T-cell (primary cell): Measurements from ENCODE around the gene OXT. TPM values are rescaled to one million over a fixed set of nuclear protein-coding genes. Genes with fewer than 3 reads are reported as not detected.
"Not testable (repeated sequence)": the region's sequence is repeated elsewhere in the genome, so short reads cannot be mapped to it uniquely, and the experiment has no call there.

ENCODE experiments used
- ATAC-seq, 4 experiments: fragments of 200-7000 bp in 3 of 4; fragments of 150-1000 bp in 1 of 4; cut with Tn5 transposase; replicated peaks in 1 of 4; 1 replicate in 3 of 4; 2 replicates in 1 of 4; pipeline ENCODE4 v1.10.0; 2021; ENCODE audit warnings: moderate library complexity in 3 of 4, mild to moderate bottlenecking in 2 of 4, moderate number of reproducible peaks in 1 of 4
- CTCF ChIA-PET, 2 donors: fragments of 300-600 bp; sonication (Branson Sonifier 250); formaldehyde crosslinking; loops; one replicate each; lab custom pipeline; 2022; ENCODE audit warnings: antibody characterized with exemption in 2 of 2; lab: Charles Lee
- POLR2A ChIA-PET, 2 donors: fragments of 300-600 bp; sonication (Branson Sonifier 250); formaldehyde crosslinking; loops; one replicate each; lab custom pipeline; 2022; ENCODE audit warnings: antibody characterized with exemption in 2 of 2; lab: Charles Lee
- DNase-seq, 35 experiments: peaks; one replicate each; pipeline versions ENCODE4 v3.0.0 to v3.0.0-alpha.2; 2013 to 2023
- H3K27ac ChIP-seq: one replicate; pipeline ENCODE4 v1.5.1; 2013; ENCODE audit warnings: low read length
- H3K27me3 ChIP-seq, 2 experiments: replicated peaks in 1 of 2; 1 replicate in 1 of 2; 2 replicates in 1 of 2; pipeline versions ENCODE4 v1.6.1 to v1.7.0; 2013; ENCODE audit warnings: low read length in 1 of 2, mixed read lengths in 1 of 2; ENCODE audit not compliant: control insufficient read depth in 2 of 2, insufficient read depth in 2 of 2; ENCODE audit errors: extremely low read depth in 1 of 2
- H3K36me3 ChIP-seq, 2 donors: 1 replicate in 1 of 2; 2 replicates in 1 of 2; pipeline versions ENCODE4 v1.6.1 to v1.7.0; 2013; ENCODE audit warnings: low read length in 1 of 2; ENCODE audit not compliant: control insufficient read depth in 2 of 2, insufficient read depth in 1 of 2; ENCODE audit errors: extremely low read depth in 1 of 2
- H3K4me1 ChIP-seq, 2 experiments: 1 replicate in 1 of 2; 2 replicates in 1 of 2; pipeline versions ENCODE4 v1.6.1 to v1.7.0; 2013; ENCODE audit warnings: low read length in 2 of 2, mixed read lengths in 1 of 2; ENCODE audit not compliant: insufficient read depth in 2 of 2, control insufficient read depth in 1 of 2; ENCODE audit errors: extremely low read depth in 1 of 2
- H3K4me3 ChIP-seq, 2 donors: 1 replicate in 1 of 2; 2 replicates in 1 of 2; pipeline versions ENCODE4 v1.5.1 to v1.7.0; 2013; ENCODE audit warnings: mild to moderate bottlenecking in 2 of 2, low read length in 1 of 2, moderate library complexity in 1 of 2; ENCODE audit not compliant: control insufficient read depth in 1 of 2; ENCODE audit errors: extremely low read depth in 1 of 2
- H3K9me3 ChIP-seq: 2 replicates; pipeline ENCODE4 v1.7.0; 2013
- H3K27ac Mint-ChIP-seq, 2 donors: one replicate each; pipeline ENCODE4 v1.8.0; 2020 to 2021; ENCODE audit warnings: mild to moderate bottlenecking in 2 of 2, mixed read lengths in 2 of 2
- H3K27me3 Mint-ChIP-seq, 2 donors: one replicate each; pipeline ENCODE4 v1.8.0; 2021 to 2022; ENCODE audit warnings: mixed read lengths in 2 of 2
- H3K36me3 Mint-ChIP-seq: one replicate; pipeline ENCODE4 v1.8.0; 2021; ENCODE audit warnings: mixed read lengths
- H3K4me1 Mint-ChIP-seq, 3 donors: one replicate each; pipeline ENCODE4 v1.8.0; 2020 to 2022; ENCODE audit warnings: mixed read lengths in 3 of 3, mild to moderate bottlenecking in 1 of 3
- H3K4me3 Mint-ChIP-seq, 3 donors: one replicate each; pipeline ENCODE4 v1.8.0; 2020 to 2022; ENCODE audit warnings: mild to moderate bottlenecking in 3 of 3, mixed read lengths in 3 of 3, moderate library complexity in 3 of 3
- H3K9me3 Mint-ChIP-seq, 3 donors: one replicate each; pipeline ENCODE4 v1.8.0; 2020 to 2022; ENCODE audit warnings: mixed read lengths in 3 of 3
- WGBS: methylation state at CpG from one replicate; pipeline ENCODE4 v1.1.5; 2013; ENCODE audit warnings: missing lambda C conversion rate; ENCODE audit not compliant: insufficient coverage; 5-methylcytosine and 5-hydroxymethylcytosine counted together
- total RNA-seq, 35 experiments: library from RNA in 6 of 35; stranded (reverse) in 6 of 35; fragments of 120-200 nt in 1 of 35; gene quantifications; one replicate each; pipeline versions ENCODE4 v1.2.1 to v1.2.4 and lab custom pipeline; 2013 to 2026

The OXT gene
- total RNA-seq, 5 donors from 2014 or later (not counting 1 experiment from before 2014, with no cell fraction given), result 0.92 to 3.0 (median 1.5) TPM; not detected in 2

DNA sequence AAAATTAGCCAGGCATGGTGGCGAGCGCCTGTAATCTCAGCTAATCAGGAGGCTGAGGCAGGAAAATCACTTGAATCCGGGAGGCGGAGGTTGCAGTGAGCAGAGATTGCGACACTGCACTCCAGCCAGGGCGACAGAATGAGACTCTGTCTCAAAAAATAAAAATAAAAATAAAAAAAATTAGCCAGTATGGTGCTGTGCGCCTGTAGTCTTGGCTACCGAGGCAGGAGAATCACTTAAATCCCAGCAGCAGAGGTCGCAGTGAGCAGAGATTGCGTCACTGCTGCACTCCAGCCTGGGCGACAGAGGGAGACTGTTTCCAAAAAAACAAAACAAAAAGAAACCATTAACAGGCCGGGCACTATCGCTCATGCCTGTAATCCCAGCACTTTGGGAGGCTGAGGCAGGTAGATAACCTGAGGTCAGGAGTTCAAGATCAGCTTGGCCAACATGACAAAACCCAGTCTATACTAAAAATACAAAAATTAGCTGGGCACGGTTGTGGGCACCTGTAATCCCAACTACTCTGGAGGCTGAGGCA, 46.5 kb downstream of the OXT start:
- peak overlapping the region in 1 of 3 donors; percentile 21 for H3K4me3 Mint-ChIP-seq
- not testable (repeated sequence) for H3K27ac ChIP-seq, H3K27me3 Mint-ChIP-seq, H3K9me3 ChIP-seq, H3K27me3 ChIP-seq, H3K9me3 Mint-ChIP-seq, H3K4me3 ChIP-seq
- peaks cover 2 to 29% of the 10 kb centered on the region in 2 donors for H3K36me3 ChIP-seq
- peaks cover 31% of the 10 kb centered on the region for H3K36me3 Mint-ChIP-seq
- ChIA-PET CTCF (interaction anchor here (0.6 to 1.4 kb wide), 5 partner anchors 26 to 693 kb away, joined by 3 to 5 read pairs (median 3); no protein-coding TSS in a partner anchor), POLR2A (interaction anchor here (0.6 to 1.1 kb wide), 3 partner anchors 42 to 101 kb away, joined by 3 to 5 read pairs (median 5); partner anchors contain the start of genes FASTKD5 (in 1 of the 2) and UBOX5 (in 1 of the 2))
- ATAC-seq (peak; percentile 24 to 63 (median 39)), DNase-seq (peak in 33 of 35 experiments; percentile 20 to 74 (median 49))
- peaks cover 20 to 53% of the 10 kb centered on the region in 2 experiments for H3K4me1 ChIP-seq
- peak overlapping the region; percentile 64 to 70 for H3K27ac Mint-ChIP-seq
- H3K4me1 Mint-ChIP-seq, result peaks cover 32 to 52% (median 48%) of the 10 kb centered on the region in 3 donors
- 55% methylated on average over 5 of the region's 14 CpGs for WGBS

DNA sequence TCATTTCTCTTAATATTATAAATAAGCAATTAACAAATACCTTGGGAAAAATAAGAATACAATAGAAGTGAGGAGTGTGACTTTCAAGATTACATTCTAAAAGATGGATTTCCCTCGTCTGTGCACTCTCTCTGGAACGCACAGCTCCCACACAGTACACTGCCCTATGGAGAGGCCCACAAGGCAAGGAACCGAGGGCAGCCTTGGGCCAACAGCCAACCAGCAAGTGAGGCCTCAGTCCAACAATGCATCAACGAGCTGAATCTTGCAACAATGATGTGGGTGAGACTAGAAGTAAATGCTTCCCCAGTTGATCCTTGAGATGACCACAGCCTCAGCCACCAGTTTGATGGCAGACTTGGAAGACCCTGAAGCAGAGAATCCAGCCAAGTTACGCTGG, 47.6 kb downstream of the OXT start:
- peaks cover 22 to 59% of the 10 kb centered on the region in 2 experiments for H3K4me1 ChIP-seq
- Mint-ChIP-seq H3K27ac (peak overlapping the region; percentile 72 to 78), H3K4me3 (no peak overlapping the region), H3K9me3 (peaks cover 0 to 3% (median 0%) of the 10 kb centered on the region in 3 donors), H3K4me1 (peaks cover 41 to 59% (median 58%) of the 10 kb centered on the region in 3 donors), H3K27me3 (no peaks in the 10 kb centered on the region), H3K36me3 (peaks cover 29% of the 10 kb centered on the region)
- ChIA-PET POLR2A (no interaction called here), CTCF (interaction anchor here in 1 of 2 donors (1.4 kb wide), 1 partner anchor 37 kb away, joined by 3 read pairs; no protein-coding TSS in a partner anchor)
- no peak overlapping the region for H3K4me3 ChIP-seq
- no peaks in the 10 kb centered on the region for H3K27me3 ChIP-seq
- no peak for DNase-seq
- no peaks in the 10 kb centered on the region for H3K9me3 ChIP-seq
- 89% methylated on average over 4 of the region's 5 CpGs for WGBS
- H3K36me3 ChIP-seq, result peaks cover 0 to 23% of the 10 kb centered on the region in 2 donors
- H3K27ac ChIP-seq, result no peak overlapping the region
- no peak for ATAC-seq

DNA sequence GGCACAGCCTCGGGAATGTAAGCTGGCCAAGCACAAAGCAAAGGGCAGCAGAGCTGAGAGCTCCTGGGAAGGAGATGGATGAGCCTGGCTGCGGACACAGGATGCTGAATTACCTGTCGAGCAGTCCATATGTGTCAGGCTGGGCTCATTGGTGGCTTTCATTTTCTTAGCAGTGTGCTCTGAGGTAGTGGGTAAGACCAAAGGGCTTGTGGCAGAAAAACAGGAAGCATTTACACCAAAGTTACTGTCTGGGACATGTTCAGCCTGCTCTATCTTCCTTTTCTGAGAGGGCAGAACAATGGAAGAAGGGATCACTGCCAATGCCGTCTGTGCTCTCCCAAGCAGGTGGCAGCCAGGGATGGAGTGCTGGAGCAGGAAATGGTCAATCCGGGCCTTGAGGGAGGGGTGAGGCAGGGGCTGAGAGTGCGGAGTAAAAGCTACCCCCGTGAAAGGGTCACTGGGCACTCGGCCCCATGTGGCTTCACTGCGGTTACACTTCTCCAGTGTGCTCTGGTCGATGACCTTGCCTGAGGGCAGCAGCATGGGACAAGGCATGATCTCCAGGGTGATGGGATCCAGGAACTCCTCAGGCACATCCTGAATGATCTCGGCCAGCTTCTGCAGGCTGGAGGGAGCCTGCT, 50.0 kb downstream of the OXT start:
- peaks cover 28% of the 10 kb centered on the region for H3K36me3 Mint-ChIP-seq
- CTCF ChIA-PET, result interaction anchor here (0.6 to 1.2 kb wide), 2 partner anchors 123 to 195 kb away, joined by 3 to 4 read pairs; no protein-coding TSS in a partner anchor
- no peaks in the 10 kb centered on the region for H3K27me3 Mint-ChIP-seq
- DNase-seq (peak in 30 of 35 experiments; percentile 9 to 69 (median 34)), ATAC-seq (peak; percentile 82 to 90 (median 86))
- Histone ChIP-seq H3K4me1 (peaks cover 22 to 47% of the 10 kb centered on the region in 2 experiments), H3K4me3 (peak overlapping the region in 1 of 2 donors; percentile 44), H3K36me3 (peaks cover 0 to 16% of the 10 kb centered on the region in 2 donors), H3K27me3 (no peaks in the 10 kb centered on the region), H3K9me3 (no peaks in the 10 kb centered on the region), H3K27ac (peak overlapping the region; percentile 80)
- H3K27ac Mint-ChIP-seq, result peak overlapping the region; percentile 99
- WGBS, result 57% methylated on average over 11 of the region's 11 CpGs
- peak overlapping the region; percentile 62 to 76 (median 69) for H3K4me3 Mint-ChIP-seq
- POLR2A ChIA-PET, result no interaction called here
- peaks cover 0 to 3% (median 0%) of the 10 kb centered on the region in 3 donors for H3K9me3 Mint-ChIP-seq
- peaks cover 35 to 55% (median 47%) of the 10 kb centered on the region in 3 donors for H3K4me1 Mint-ChIP-seq

Other genes starting within 250 kb of the OXT start
- 100 to 1,000 TPM in 2 of 5 donors, 10 to 100 TPM in 3; 65.1 to 111 (median 95.2) TPM for gene PCED1A, start 231.0 kb upstream of the OXT start, total RNA-seq
- gene VPS16, start 230.9 kb upstream of the OXT start, total RNA-seq, result 10 to 100 TPM; 44.5 to 72.2 (median 68.2) TPM
- gene PTPRA, start 198.1 kb upstream of the OXT start, total RNA-seq, result 10 to 100 TPM; 66.2 to 98.6 (median 71.5) TPM
- gene GNRH2, start 28.0 kb upstream of the OXT start, total RNA-seq, result 1 to 10 TPM in 4 of 5 donors, under 1 TPM in 1; 0.60 to 3.4 (median 1.8) TPM
- 10 to 100 TPM; 20.9 to 38.5 (median 36.8) TPM for gene MRPS26, start 25.6 kb upstream of the OXT start, total RNA-seq
- gene AVP, start 13.1 kb downstream of the OXT start, total RNA-seq, result 1 to 10 TPM in 1 of 5 donors, under 1 TPM in 2, not detected in 2; 0.44 to 1.6 (median 0.59) TPM
- 10 to 100 TPM; 23.2 to 33.5 (median 28.7) TPM for gene FASTKD5, start 88.2 kb downstream of the OXT start, total RNA-seq
- gene UBOX5, start 88.2 kb downstream of the OXT start, total RNA-seq, result 10 to 100 TPM in 4 of 5 donors, 1 to 10 TPM in 1; 9.4 to 13.4 (median 10.8) TPM
- 10 to 100 TPM; 14.4 to 19.6 (median 15.3) TPM for gene LZTS3, start 101.9 kb downstream of the OXT start, total RNA-seq
- 10 to 100 TPM; 44.6 to 76.3 (median 68.2) TPM for gene DDRGK1, start 133.1 kb downstream of the OXT start, total RNA-seq
- gene ITPA, start 137.9 kb downstream of the OXT start, total RNA-seq, result 10 to 100 TPM; 41.6 to 67.6 (median 61.8) TPM
- gene SLC4A11, start 167.6 kb downstream of the OXT start, total RNA-seq, result 1 to 10 TPM in 3 of 5 donors, under 1 TPM in 2; 0.43 to 3.9 (median 1.4) TPM